BLaER1 treated with 17β-estradiol and CSF1 and Interleukin-3, amounts not matched to agents 10 nM and 100 nM (cell line): ENCODE data around the gene TEAD2.

Experiments
- H3K27ac ChIP-seq, 11 experiments: shearing (Covaris generic); formaldehyde crosslinking; 2 replicates each; pipeline ENCODE4 v1.8.1; 2022
- H3K27me3 ChIP-seq, 11 experiments: shearing (Covaris generic); formaldehyde crosslinking; 2 replicates each; pipeline ENCODE4 v1.8.1; 2022
- H3K36me3 ChIP-seq, 11 experiments: shearing (Covaris generic); formaldehyde crosslinking; 2 replicates each; pipeline ENCODE4 v1.8.1; 2022
- H3K4me1 ChIP-seq, 10 experiments: shearing (Covaris generic); formaldehyde crosslinking; 2 replicates each; pipeline ENCODE4 v1.8.1; 2022
- H3K4me2 ChIP-seq, 11 experiments: shearing (Covaris generic); formaldehyde crosslinking; 2 replicates each; pipeline ENCODE4 v1.8.1; 2022
- H3K4me3 ChIP-seq, 10 experiments: shearing (Covaris generic); formaldehyde crosslinking; 2 replicates each; pipeline ENCODE4 v1.8.1; 2022
- H3K9ac ChIP-seq, 11 experiments: shearing (Covaris generic); formaldehyde crosslinking; 2 replicates each; pipeline ENCODE4 v1.8.1; 2022
- H3K9me3 ChIP-seq, 11 experiments: shearing (Covaris generic); formaldehyde crosslinking; replicated peaks in 1 of 11; 2 replicates each; pipeline ENCODE4 v1.8.1; 2022
- H4K20me1 ChIP-seq, 11 experiments: shearing (Covaris generic); formaldehyde crosslinking; 2 replicates each; pipeline ENCODE4 v1.8.1; 2022
- Cebpa-rat ChIP-seq, 11 experiments: shearing (Covaris generic); IDR thresholded peaks; 2 replicates each; pipeline ENCODE4 v1.8.1; 2022

Gene TEAD2

DNA sequence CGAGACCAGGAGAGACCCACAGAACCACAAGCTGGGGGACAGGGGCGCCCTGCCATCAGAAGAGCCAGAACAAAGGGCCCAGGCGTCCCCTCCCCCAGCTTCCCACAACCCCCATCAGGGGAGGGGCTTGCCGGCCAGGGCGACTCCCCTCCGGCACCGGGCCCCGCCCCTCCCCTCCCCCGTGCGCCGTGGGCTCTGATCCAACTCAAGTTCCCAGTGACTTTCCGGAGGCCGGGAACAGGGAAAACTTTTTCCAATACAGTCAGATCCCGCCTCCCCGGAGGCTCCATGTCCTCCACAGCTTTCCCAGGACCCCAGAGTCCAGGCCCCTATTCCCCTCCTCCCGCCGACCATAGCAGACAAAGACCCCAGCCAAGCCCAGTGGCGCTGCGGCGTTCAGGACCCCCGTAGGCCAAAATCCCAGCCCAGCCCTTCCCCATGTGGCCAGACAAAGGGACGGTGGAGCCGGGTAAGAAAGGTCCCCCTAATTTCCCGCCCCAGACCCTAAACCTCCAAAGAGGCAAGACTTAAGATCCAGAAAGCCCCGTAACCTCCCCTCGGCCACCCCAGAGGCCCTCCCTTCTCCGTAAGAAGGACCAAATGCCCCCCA lies 673 bp downstream of the TEAD2 start:
- no peaks in the 10 kb centered on the region; a peak in 1 of 22 replicates for H4K20me1 ChIP-seq
- TF ChIP-seq Cebpa-rat (IDR thresholded peaks at IDR 0.05), result no peak
- H3K27me3 ChIP-seq, result peaks cover 53 to 87% (median 69%) of the 10 kb centered on the region in 11 experiments
- no peak overlapping the region for H3K9ac ChIP-seq
- H3K4me1 ChIP-seq, result peaks cover 0 to 7% (median 4%) of the 10 kb centered on the region in 10 experiments; a peak in 16 of 20 replicates
- H3K27ac ChIP-seq, result no peak overlapping the region
- H3K4me2 ChIP-seq, result no peak overlapping the region
- no peaks in the 10 kb centered on the region for H3K36me3 ChIP-seq
- H3K4me3 ChIP-seq, result no peak overlapping the region
- H3K9me3 ChIP-seq, result peaks cover 8 to 12% (median 10%) of the 10 kb centered on the region in 11 experiments; a peak in 20 of 22 replicates

DNA sequence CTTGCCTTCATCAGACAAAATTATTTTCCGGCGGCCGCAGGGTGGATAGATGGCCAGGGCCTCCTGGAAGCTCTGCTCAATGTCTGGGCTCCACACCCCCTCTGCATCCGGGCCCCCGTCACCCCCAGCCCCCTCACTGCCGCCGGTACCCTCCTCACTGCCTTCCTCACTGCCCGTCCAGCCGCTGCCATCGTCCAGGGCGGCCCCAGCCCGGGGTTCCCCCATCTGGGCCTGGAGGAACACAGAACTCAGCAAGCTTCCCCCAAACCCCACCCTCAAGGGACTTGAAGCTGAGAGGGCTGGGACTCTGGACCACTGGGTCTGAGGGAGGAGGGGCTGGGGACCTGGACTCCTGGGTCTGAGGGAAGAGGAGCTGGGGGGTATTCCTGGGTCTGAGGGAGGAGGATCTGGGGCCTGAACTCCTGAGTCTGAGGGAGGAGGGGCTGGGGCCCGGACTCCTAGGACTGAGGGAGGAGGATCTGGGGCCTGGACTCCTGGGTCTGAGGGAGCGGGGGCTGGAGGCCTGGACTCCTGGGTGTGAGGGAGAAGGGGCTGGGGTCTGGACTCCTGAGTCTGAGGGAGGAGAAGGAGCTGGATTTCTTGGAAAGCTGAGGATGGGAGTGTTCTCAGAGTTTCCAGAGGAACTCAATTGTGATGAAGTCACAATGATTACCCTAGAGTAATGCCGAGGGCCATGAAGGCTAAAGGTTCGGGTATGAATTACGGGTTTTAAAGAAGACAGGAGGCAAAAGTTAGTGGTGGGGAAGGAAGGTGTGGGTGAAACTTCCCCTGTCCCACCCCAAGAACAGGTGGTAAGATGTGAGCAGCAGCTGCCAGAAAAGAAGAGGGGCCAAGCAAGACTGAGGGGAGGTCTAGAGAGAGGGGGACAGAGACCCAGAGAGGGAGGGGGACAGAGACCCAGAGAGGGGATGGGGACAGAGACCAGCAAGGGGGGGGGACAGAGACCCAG lies 2.1 kb downstream of the TEAD2 start:
- H3K4me3 ChIP-seq, result no peak overlapping the region

DNA sequence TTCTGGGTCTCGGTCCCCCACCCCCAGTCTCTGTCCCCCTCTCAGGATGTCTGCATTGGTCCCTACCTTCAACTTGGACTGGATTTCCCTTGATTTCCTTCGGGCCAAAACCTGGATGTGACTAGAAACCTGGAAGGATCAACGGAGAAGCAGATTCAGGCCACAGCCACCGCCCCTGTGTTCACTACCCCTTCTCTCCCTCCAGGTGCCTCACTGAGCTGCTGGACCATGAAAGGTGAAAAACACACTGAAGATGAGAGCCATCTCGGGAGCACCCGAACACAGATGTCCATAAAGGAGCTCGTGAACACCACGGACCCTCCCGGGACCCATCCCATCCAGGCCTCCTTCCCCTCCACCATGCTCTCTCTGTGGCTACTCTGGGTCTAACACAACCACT lies 5.0 kb downstream of the TEAD2 start:
- H3K4me2 ChIP-seq, result peak overlapping the region in 3 of 11 experiments; percentile 85 to 91 (median 87); a peak in 1 of 22 replicates
- TF ChIP-seq Cebpa-rat (IDR thresholded peaks at IDR 0.05), result no peak
- no peak overlapping the region for H3K4me3 ChIP-seq
- peaks cover 30 to 75% (median 56%) of the 10 kb centered on the region in 11 experiments for H3K27me3 ChIP-seq
- no peaks in the 10 kb centered on the region; a peak in 1 of 22 replicates for H4K20me1 ChIP-seq
- no peak overlapping the region for H3K27ac ChIP-seq
- H3K9me3 ChIP-seq, result no peaks in the 10 kb centered on the region
- no peak overlapping the region for H3K9ac ChIP-seq
- peaks cover 13 to 32% (median 26%) of the 10 kb centered on the region in 10 experiments for H3K4me1 ChIP-seq
- no peaks in the 10 kb centered on the region for H3K36me3 ChIP-seq

More for the DNA sequence above, 2.1 kb downstream of the TEAD2 start:
- no peak overlapping the region for H3K9ac ChIP-seq
- peaks cover 13 to 21% (median 18%) of the 10 kb centered on the region in 10 experiments for H3K4me1 ChIP-seq
- H3K27ac ChIP-seq, result no peak overlapping the region
- peaks cover 8 to 12% (median 10%) of the 10 kb centered on the region in 11 experiments; a peak in 20 of 22 replicates for H3K9me3 ChIP-seq
- H3K27me3 ChIP-seq, result peaks cover 53 to 94% (median 79%) of the 10 kb centered on the region in 11 experiments
- TF ChIP-seq Cebpa-rat (IDR thresholded peaks at IDR 0.05), result no peak
- no peak overlapping the region for H3K4me2 ChIP-seq
- H3K36me3 ChIP-seq, result no peaks in the 10 kb centered on the region
- H4K20me1 ChIP-seq, result no peaks in the 10 kb centered on the region; a peak in 1 of 22 replicates

DNA sequence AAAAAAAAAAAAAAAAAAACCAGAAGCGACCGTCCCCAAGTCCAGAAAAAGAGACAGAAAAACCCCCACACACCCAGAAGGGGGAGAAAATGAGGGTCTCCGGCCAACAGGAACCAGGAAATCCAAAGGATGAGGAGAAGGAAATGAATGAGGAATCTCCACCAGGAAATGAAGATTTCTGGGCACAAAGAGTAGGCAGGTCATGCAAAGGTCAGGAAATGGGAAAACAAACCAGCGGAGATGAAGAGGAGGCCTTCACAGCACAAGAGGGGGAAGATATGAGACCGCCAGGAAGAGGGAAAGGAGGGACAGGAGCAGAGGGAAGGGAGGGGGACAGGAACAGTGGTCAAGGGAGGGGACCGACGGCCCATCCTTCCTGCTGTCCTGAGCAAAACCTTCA lies 5.8 kb downstream of the TEAD2 start:
- H3K9me3 ChIP-seq, result no peaks in the 10 kb centered on the region
- no peak overlapping the region for H3K4me3 ChIP-seq
- no peak for TF ChIP-seq Cebpa-rat (IDR thresholded peaks at IDR 0.05)
- no peaks in the 10 kb centered on the region for H3K36me3 ChIP-seq
- peak overlapping the region in 10 of 11 experiments; percentile 65 to 91 (median 83); a peak in 20 of 22 replicates for H3K4me2 ChIP-seq
- peaks cover 22 to 67% (median 48%) of the 10 kb centered on the region in 11 experiments for H3K27me3 ChIP-seq
- peaks cover 13 to 32% (median 26%) of the 10 kb centered on the region in 10 experiments for H3K4me1 ChIP-seq
- H4K20me1 ChIP-seq, result no peaks in the 10 kb centered on the region
- peak overlapping the region in 1 of 11 experiments; percentile 39; a peak in 1 of 22 replicates for H3K9ac ChIP-seq
- peak overlapping the region in 2 of 11 experiments; percentile 33 to 41; a peak in 2 of 22 replicates for H3K27ac ChIP-seq

DNA sequence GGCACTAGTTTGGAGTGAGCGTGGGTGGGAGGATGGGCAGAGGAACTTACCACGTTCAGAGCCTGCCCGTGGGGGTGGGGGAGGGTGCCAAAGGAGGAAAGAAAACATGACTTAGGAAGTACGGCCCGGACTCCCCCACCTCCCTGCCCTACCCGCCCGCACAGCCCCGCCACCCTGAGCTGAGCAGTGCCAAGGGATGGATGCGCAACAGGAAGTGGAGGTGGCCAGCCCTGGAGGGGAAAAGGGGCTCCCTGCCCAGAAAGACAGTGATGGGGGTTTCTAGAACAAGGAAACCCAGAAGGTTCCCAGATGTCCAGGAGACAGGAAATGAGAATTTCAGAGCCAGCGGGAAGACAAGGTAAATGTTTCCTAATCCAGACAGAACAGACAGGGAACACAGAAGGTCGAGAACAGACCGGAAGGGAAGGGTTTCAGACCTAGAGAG lies 6.3 kb downstream of the TEAD2 start:
- peak overlapping the region in 2 of 11 experiments; percentile 39 to 42; a peak in 2 of 22 replicates for H3K9ac ChIP-seq
- peaks cover 13 to 32% (median 26%) of the 10 kb centered on the region in 10 experiments for H3K4me1 ChIP-seq
- no peak for TF ChIP-seq Cebpa-rat (IDR thresholded peaks at IDR 0.05)
- peak overlapping the region in 2 of 10 experiments; percentile 18 to 23; a peak in 2 of 20 replicates for H3K4me3 ChIP-seq
- no peaks in the 10 kb centered on the region for H3K9me3 ChIP-seq
- H3K4me2 ChIP-seq, result peak overlapping the region; percentile 65 to 91 (median 81)
- no peaks in the 10 kb centered on the region for H4K20me1 ChIP-seq
- H3K36me3 ChIP-seq, result no peaks in the 10 kb centered on the region
- peak overlapping the region in 3 of 11 experiments; percentile 26 to 41 (median 33); a peak in 3 of 22 replicates for H3K27ac ChIP-seq
- peaks cover 18 to 62% (median 44%) of the 10 kb centered on the region in 11 experiments for H3K27me3 ChIP-seq

DNA sequence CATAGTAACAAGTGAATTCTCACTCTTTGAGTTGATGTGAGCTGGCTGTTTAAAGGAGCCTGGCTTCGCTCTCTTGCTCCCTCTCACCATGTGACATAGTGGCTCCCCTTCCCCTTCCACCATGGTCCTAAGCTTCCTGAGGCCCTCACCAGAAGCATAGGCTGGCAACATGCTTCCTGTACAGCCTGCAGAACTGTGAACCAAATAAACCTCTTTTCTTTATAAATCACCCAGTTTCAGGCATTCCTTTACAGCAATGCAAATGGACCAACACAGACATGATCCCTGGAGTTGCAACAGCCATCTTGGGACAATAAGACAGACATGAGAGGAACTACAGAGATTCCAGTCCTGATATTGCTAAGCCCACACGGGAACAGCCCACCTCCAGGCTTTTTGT lies 12.6 kb downstream of the TEAD2 start:
- Histone ChIP-seq H3K4me1 (peaks cover 0 to 7% (median 2%) of the 10 kb centered on the region in 10 experiments; a peak in 8 of 20 replicates), H3K9me3 (peaks cover 0 to 15% (median 7%) of the 10 kb centered on the region in 11 experiments; a peak in 7 of 22 replicates), H3K4me3 (no peak overlapping the region), H3K4me2 (no peak overlapping the region), H3K36me3 (no peaks in the 10 kb centered on the region), H3K9ac (no peak overlapping the region), H3K27ac (no peak overlapping the region), H4K20me1 (no peaks in the 10 kb centered on the region; a peak in 1 of 22 replicates), H3K27me3 (peaks cover 0 to 14% (median 8%) of the 10 kb centered on the region in 11 experiments; a peak in 10 of 22 replicates)
- no peak for TF ChIP-seq Cebpa-rat (IDR thresholded peaks at IDR 0.05)

DNA sequence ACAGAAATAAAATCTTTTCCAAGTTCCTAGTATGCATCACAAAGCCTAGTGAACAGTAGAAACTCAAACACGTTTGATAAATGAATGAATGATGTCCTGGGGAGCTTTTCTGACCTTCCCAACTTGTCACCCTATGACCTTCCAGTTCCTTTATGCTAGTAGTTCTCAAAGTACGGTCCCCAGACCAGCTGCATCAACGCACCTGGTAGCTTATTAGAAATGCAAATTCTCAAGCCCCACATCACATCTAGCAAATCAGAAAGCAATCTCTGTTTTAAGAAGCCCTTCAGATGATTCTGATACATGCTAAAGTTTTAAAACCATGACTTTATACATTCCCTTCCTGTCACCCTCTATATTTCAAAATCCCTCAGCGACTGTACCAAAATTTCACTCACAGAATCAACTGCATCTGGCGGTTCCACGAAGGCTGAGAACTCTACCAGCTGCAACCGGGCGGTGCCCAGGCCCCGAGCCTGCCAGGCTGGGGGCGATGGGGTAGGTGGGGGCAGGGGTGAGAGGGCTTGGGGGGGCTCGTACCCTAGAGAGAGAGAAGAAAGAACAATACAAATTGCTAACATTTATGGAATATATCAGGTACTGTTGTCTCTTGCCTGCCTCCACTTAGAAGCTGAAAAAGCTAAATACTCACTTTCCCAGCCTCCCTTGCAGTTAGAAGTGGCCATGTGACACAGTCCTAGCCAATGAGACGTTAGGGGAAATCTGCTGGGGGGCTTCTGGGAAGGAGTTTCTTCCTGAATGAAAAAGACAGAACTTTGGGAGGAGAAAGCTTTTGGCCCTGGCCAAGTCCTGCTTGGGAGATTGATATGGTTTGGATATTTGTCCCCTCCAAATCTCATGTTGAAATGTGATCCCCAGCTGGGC lies 13.7 kb downstream of the TEAD2 start:
- H3K4me2 ChIP-seq, result no peak overlapping the region
- peaks cover 0 to 20% (median 18%) of the 10 kb centered on the region in 11 experiments; a peak in 13 of 22 replicates for H3K27me3 ChIP-seq
- no peaks in the 10 kb centered on the region for H3K4me1 ChIP-seq
- no peaks in the 10 kb centered on the region; a peak in 1 of 22 replicates for H4K20me1 ChIP-seq
- no peak overlapping the region for H3K9ac ChIP-seq
- no peaks in the 10 kb centered on the region for H3K36me3 ChIP-seq
- no peak for TF ChIP-seq Cebpa-rat (IDR thresholded peaks at IDR 0.05)
- no peak overlapping the region for H3K27ac ChIP-seq
- peaks cover 0 to 15% (median 7%) of the 10 kb centered on the region in 11 experiments; a peak in 7 of 22 replicates for H3K9me3 ChIP-seq
- H3K4me3 ChIP-seq, result no peak overlapping the region

DNA sequence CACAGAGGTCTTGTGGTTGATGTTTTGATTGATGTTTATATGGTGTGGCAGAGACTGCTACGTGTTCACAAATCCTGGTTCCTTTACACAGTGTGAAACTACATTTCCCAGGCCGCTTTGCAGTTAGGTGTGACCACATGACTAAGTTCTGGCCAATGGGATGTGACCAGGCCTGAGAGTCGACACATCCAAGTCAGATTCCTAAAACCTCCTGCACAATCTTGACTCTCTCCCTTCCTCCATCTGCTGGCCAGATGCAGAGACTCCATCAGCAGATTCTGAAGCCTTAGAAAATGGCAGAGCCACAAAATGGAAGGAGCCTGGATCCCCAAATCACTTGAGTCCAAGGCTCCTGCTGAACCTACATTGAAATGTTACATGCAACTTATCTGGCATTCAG lies 14.4 kb downstream of the TEAD2 start:
- TF ChIP-seq Cebpa-rat (IDR thresholded peaks at IDR 0.05), result no peak
- no peak overlapping the region for H3K9ac ChIP-seq
- no peak overlapping the region for H3K4me3 ChIP-seq
- H3K4me2 ChIP-seq, result no peak overlapping the region
- no peak overlapping the region for H3K27ac ChIP-seq
- H3K36me3 ChIP-seq, result no peaks in the 10 kb centered on the region
- H3K27me3 ChIP-seq, result peaks cover 0 to 27% (median 25%) of the 10 kb centered on the region in 11 experiments; a peak in 18 of 22 replicates
- peaks cover 0 to 5% (median 0%) of the 10 kb centered on the region in 11 experiments; a peak in 3 of 22 replicates for H4K20me1 ChIP-seq
- peaks cover 0 to 15% (median 7%) of the 10 kb centered on the region in 11 experiments; a peak in 7 of 22 replicates for H3K9me3 ChIP-seq
- no peaks in the 10 kb centered on the region for H3K4me1 ChIP-seq
